SU-DHL-6 (cell line): Measurements from ENCODE around the gene LIX1L.

ENCODE experiments used
- H2AFZ ChIP-seq: fragments of 200-600 bp; sonication (generic); 2 replicates; pipeline ENCODE4 v1.6.1; 2014; ENCODE audit warnings: low read depth, mild to moderate bottlenecking, moderate library complexity, mixed read lengths, antibody characterized with exemption, low read length; ENCODE audit not compliant: severe bottlenecking
- H3F3A ChIP-seq: fragments of 200-600 bp; shearing (Covaris generic); 2 replicates; pipeline ENCODE4 v1.6.0; 2016; ENCODE audit warnings: antibody characterized with exemption, mild to moderate bottlenecking; ENCODE audit not compliant: insufficient read depth
- H3K27ac ChIP-seq: fragments of 200-600 bp; sonication (generic); 2 replicates; pipeline ENCODE4 v1.5.1; 2016; ENCODE audit warnings: low read depth, mild to moderate bottlenecking, low read length, moderate library complexity, mixed read lengths
- H3K27me3 ChIP-seq: fragments of 200-600 bp; sonication (generic), shearing (Covaris generic); 2 replicates; pipeline ENCODE4 v1.6.0; 2014; ENCODE audit warnings: mild to moderate bottlenecking, low read length
- H3K36me3 ChIP-seq: fragments of 200-600 bp; sonication (generic); 2 replicates; pipeline ENCODE4 v1.6.1; 2014; ENCODE audit warnings: mild to moderate bottlenecking, low read length, mixed read lengths
- H3K4me2 ChIP-seq: fragments of 300-600, 200-600 bp; shearing (Covaris generic), sonication (generic); 2 replicates; pipeline ENCODE4 v1.6.0; 2014; ENCODE audit warnings: low read length, low read depth, mild to moderate bottlenecking; ENCODE audit not compliant: poor library complexity, severe bottlenecking
- H3K4me3 ChIP-seq: fragments of 200-600 bp; sonication (generic); 2 replicates; pipeline ENCODE4 v1.5.1; 2014; ENCODE audit warnings: antibody characterized with exemption, low read length, mild to moderate bottlenecking, mixed read lengths; ENCODE audit not compliant: insufficient read depth, poor library complexity, severe bottlenecking
- H3K79me2 ChIP-seq: fragments of 200-600 bp; sonication (generic); 2 replicates; pipeline ENCODE4 v1.6.1; 2014; ENCODE audit warnings: mild to moderate bottlenecking, low read length, moderate library complexity; ENCODE audit not compliant: insufficient read depth
- H3K9ac ChIP-seq: fragments of 200-600 bp; sonication (generic); 2 replicates; pipeline ENCODE4 v1.7.0; 2014; ENCODE audit warnings: mild to moderate bottlenecking, low read length
- H3K9me2 ChIP-seq: fragments of 200-600 bp; sonication (generic); replicated peaks from 2 replicates; pipeline ENCODE4 v1.6.1; 2014; ENCODE audit warnings: low read length; ENCODE audit not compliant: insufficient read depth
- H3K9me3 ChIP-seq: fragments of 200-600 bp; sonication (generic); 2 replicates; pipeline ENCODE4 v1.6.1; 2014; ENCODE audit warnings: low read length, mixed read lengths; ENCODE audit not compliant: insufficient read depth
- H4K20me1 ChIP-seq: fragments of 200-600 bp; sonication (generic); 2 replicates; pipeline ENCODE4 v1.6.1; 2014; ENCODE audit warnings: low read depth, mild to moderate bottlenecking, antibody characterized with exemption, low read length, moderate library complexity, mixed read lengths
- CTCF ChIP-seq: fragments of 200-600 bp; sonication (generic); IDR thresholded peaks from one replicate; pipeline ENCODE4 v1.5.1; 2017; ENCODE audit warnings: antibody characterized with exemption, mild to moderate bottlenecking, low read length, moderate library complexity; ENCODE audit not compliant: insufficient read depth, poor library complexity, severe bottlenecking
- EZH2phosphoT487 ChIP-seq: fragments of 200-600 bp; sonication (generic), shearing (Covaris generic); conservative IDR thresholded peaks from 2 replicates; pipeline ENCODE4 v1.6.1; 2018; ENCODE audit warnings: mild to moderate bottlenecking, antibody characterized with exemption, low read length, moderate library complexity, mixed read lengths

Gene LIX1L

GRCh38 chr1:145993618-145994390 is 36.0 kb upstream of the LIX1L start:
- Histone ChIP-seq H3K9me2 (no peaks in the 10 kb centered on the region), H3K9ac (no peak overlapping the region), H2AFZ (no peak overlapping the region), H4K20me1 (peaks cover 5% of the 10 kb centered on the region; the same call in 1 of the 2 replicates), H3K4me3 (no peak overlapping the region), H3K27ac (no peak overlapping the region), H3K9me3 (no peaks in the 10 kb centered on the region), H3K36me3 (peaks cover 26% of the 10 kb centered on the region), H3F3A (peaks cover 59% of the 10 kb centered on the region), H3K79me2 (peaks cover 14% of the 10 kb centered on the region), H3K27me3 (no peaks in the 10 kb centered on the region), H3K4me2 (peak overlapping the region; percentile 90)
- no peak for TF ChIP-seq EZH2phosphoT487

GRCh38 chr1:145992958-145993617 is 35.3 kb upstream of the LIX1L start:
- H3K9me3 ChIP-seq = no peaks in the 10 kb centered on the region
- no peak overlapping the region for H2AFZ ChIP-seq
- H3K9ac ChIP-seq = no peak overlapping the region
- no peaks in the 10 kb centered on the region for H3K9me2 ChIP-seq
- H3K27me3 ChIP-seq = no peaks in the 10 kb centered on the region
- no peak overlapping the region for H3K27ac ChIP-seq
- H3K36me3 ChIP-seq = peaks cover 26% of the 10 kb centered on the region
- H3K79me2 ChIP-seq = peaks cover 14% of the 10 kb centered on the region
- TF ChIP-seq EZH2phosphoT487 = no peak
- TF ChIP-seq CTCF = no peak
- no peak overlapping the region for H3K4me3 ChIP-seq
- H4K20me1 ChIP-seq = peaks cover 5% of the 10 kb centered on the region; the same call in 1 of the 2 replicates
- no peak overlapping the region for H3K4me2 ChIP-seq
- peaks cover 57% of the 10 kb centered on the region for H3F3A ChIP-seq

GRCh38 chr1:145992502-145992936 is 34.7 kb upstream of the LIX1L start:
- peaks cover 26% of the 10 kb centered on the region for H3K36me3 ChIP-seq
- H3K79me2 ChIP-seq = peaks cover 14% of the 10 kb centered on the region
- no peak overlapping the region for H3K4me3 ChIP-seq
- H3K4me2 ChIP-seq = no peak overlapping the region
- H3K9me2 ChIP-seq = no peaks in the 10 kb centered on the region
- TF ChIP-seq EZH2phosphoT487 (no peak), CTCF (no peak)
- no peak overlapping the region for H2AFZ ChIP-seq
- H3K27me3 ChIP-seq = no peaks in the 10 kb centered on the region
- H3K27ac ChIP-seq = no peak overlapping the region
- H3F3A ChIP-seq = peaks cover 51% of the 10 kb centered on the region
- H3K9ac ChIP-seq = no peak overlapping the region
- peaks cover 5% of the 10 kb centered on the region; the same call in 1 of the 2 replicates for H4K20me1 ChIP-seq
- no peaks in the 10 kb centered on the region for H3K9me3 ChIP-seq
